H1 (cell line): ENCODE results near the gene CTDNEP1. TPM values are rescaled to one million over a fixed set of nuclear protein-coding genes. Genes with fewer than 3 reads are reported as not detected.

Experiments
- ASH2L ChIP-seq: fragments of 200-600, 300-600 bp; sonication (generic); IDR thresholded peaks from one replicate; pipeline ENCODE4 v1.7.1; 2017; ENCODE audit warnings: low read length
- ATF3 ChIP-seq: IDR thresholded peaks from 2 replicates; pipeline ENCODE4 v1.6.1; 2011; ENCODE audit warnings: low read depth, mild to moderate bottlenecking, low read length; ENCODE audit not compliant: insufficient read depth
- BCL11A ChIP-seq, 2 experiments: IDR thresholded peaks; one replicate each; pipeline ENCODE4 v1.6.1; 2011; ENCODE audit warnings: low read depth in 2 of 2, low read length in 2 of 2, mild to moderate bottlenecking in 2 of 2
- CBX5 ChIP-seq: fragments of 300-800, 300-1000 bp; sonication (generic); IDR thresholded peaks from 2 replicates; pipeline ENCODE4 v1.7.1; 2016; ENCODE audit warnings: antibody characterized with exemption, low read length, low read depth
- GABPA ChIP-seq: IDR thresholded peaks from 2 replicates; pipeline ENCODE4 v1.6.1; 2011; ENCODE audit warnings: mild to moderate bottlenecking, low read length, moderate library complexity, borderline replicate concordance; ENCODE audit not compliant: insufficient read depth
- KDM4A ChIP-seq: IDR thresholded peaks from one replicate; pipeline ENCODE4 v1.7.1; 2012; ENCODE audit warnings: low read depth, mild to moderate bottlenecking, moderate library complexity, low read length, inconsistent platforms; ENCODE audit not compliant: severe bottlenecking
- KDM5A ChIP-seq: fragments of 200-600 bp; IDR thresholded peaks from 2 replicates; pipeline ENCODE4 v1.7.1; 2012; ENCODE audit warnings: mild to moderate bottlenecking, low read length, inconsistent platforms, mixed read lengths
- PHF8 ChIP-seq: fragments of 200-600 bp; sonication (generic); conservative IDR thresholded peaks from 2 replicates; pipeline ENCODE4 v1.7.1; 2012; ENCODE audit warnings: low read depth, mild to moderate bottlenecking, inconsistent platforms, low read length, moderate library complexity
- RNF2 ChIP-seq: fragments of 200-900, 300-1000 bp; sonication (generic); IDR thresholded peaks from 2 replicates; pipeline ENCODE4 v1.7.1; 2016; ENCODE audit warnings: borderline replicate concordance, low read depth, mild to moderate bottlenecking, antibody characterized with exemption, low read length; ENCODE audit not compliant: poor library complexity, severe bottlenecking; ENCODE audit errors: missing control alignments
- SAP30 ChIP-seq: fragments of 300-600 bp; sonication (generic); IDR thresholded peaks from 2 replicates; pipeline ENCODE4 v1.7.1; 2012; ENCODE audit warnings: low read length, moderate library complexity, mild to moderate bottlenecking, inconsistent platforms; ENCODE audit not compliant: insufficient read depth, insufficient replicate concordance
- SIN3A ChIP-seq, 2 experiments: IDR thresholded peaks in 1 of 2; conservative IDR thresholded peaks in 1 of 2; 2 replicates each; pipeline ENCODE4 v1.6.1; 2011 to 2012; ENCODE audit warnings: low read length in 2 of 2, improper control_type of control experiment in 1 of 2, low read depth in 1 of 2, mild to moderate bottlenecking in 1 of 2
- SIRT6 ChIP-seq: IDR thresholded peaks from one replicate; pipeline ENCODE4 v1.7.1; 2012; ENCODE audit warnings: low read length, inconsistent platforms
- SIX5 ChIP-seq: IDR thresholded peaks from 2 replicates; pipeline ENCODE4 v1.6.1; 2011; ENCODE audit warnings: mild to moderate bottlenecking, low read depth, low read length
- SP1 ChIP-seq: IDR thresholded peaks from 2 replicates; pipeline ENCODE4 v1.6.1; 2011; ENCODE audit warnings: low read depth, low read length
- SRF ChIP-seq: IDR thresholded peaks from 2 replicates; pipeline ENCODE4 v1.6.1; 2011; ENCODE audit warnings: mild to moderate bottlenecking, low read depth, low read length, moderate library complexity
- TAF1 ChIP-seq: IDR thresholded peaks from 2 replicates; pipeline ENCODE4 v1.6.1; 2011; ENCODE audit warnings: mild to moderate bottlenecking, low read depth, low read length
- TCF12 ChIP-seq: IDR thresholded peaks from 2 replicates; pipeline ENCODE4 v1.6.1; 2011; ENCODE audit warnings: low read depth, mild to moderate bottlenecking, low read length
- polyA plus RNA-seq, 7 experiments: library from polyadenylated mRNA; depleted of rRNA in 3 of 7; stranded (reverse) in 5 of 7; unstranded in 2 of 7; fragments of >200 nt in 5 of 7; fragments of 200-250 nt in 2 of 7; gene quantifications; 1 replicate in 5 of 7; 2 replicates in 1 of 7; 4 replicates in 1 of 7; pipeline versions ENCODE4 v1.2.1 to v1.2.3, GENCODE V29; 2011 to 2013; ENCODE audit warnings: missing spikeins in 2 of 7, mixed read lengths in 2 of 7
- total RNA-seq: library from RNA; stranded (reverse); fragmentation: NEBNext Ultra II Directional; extraction: Animal tissue kit (Norgen Biotek cat#: 25700); gene quantifications from 2 replicates; pipeline ENCODE4 v1.2.1, GENCODE V29; 2021
- TF ChIP-seq, protein P1 (sequence below): IDR thresholded peaks from 2 replicates; pipeline ENCODE4 v1.6.1; 2012; ENCODE audit warnings: low read length, inconsistent platforms
- TF ChIP-seq, protein P2 (sequence below): IDR thresholded peaks from 2 replicates; pipeline ENCODE4 v1.6.1; 2012; ENCODE audit warnings: inconsistent platforms

The CTDNEP1 gene
- total and polyA plus RNA-seq, 2 of the 8 experiments (the other 6 are each of a cell fraction or from before 2014, with no cell fraction given) = 114 to 123 TPM

DNA sequence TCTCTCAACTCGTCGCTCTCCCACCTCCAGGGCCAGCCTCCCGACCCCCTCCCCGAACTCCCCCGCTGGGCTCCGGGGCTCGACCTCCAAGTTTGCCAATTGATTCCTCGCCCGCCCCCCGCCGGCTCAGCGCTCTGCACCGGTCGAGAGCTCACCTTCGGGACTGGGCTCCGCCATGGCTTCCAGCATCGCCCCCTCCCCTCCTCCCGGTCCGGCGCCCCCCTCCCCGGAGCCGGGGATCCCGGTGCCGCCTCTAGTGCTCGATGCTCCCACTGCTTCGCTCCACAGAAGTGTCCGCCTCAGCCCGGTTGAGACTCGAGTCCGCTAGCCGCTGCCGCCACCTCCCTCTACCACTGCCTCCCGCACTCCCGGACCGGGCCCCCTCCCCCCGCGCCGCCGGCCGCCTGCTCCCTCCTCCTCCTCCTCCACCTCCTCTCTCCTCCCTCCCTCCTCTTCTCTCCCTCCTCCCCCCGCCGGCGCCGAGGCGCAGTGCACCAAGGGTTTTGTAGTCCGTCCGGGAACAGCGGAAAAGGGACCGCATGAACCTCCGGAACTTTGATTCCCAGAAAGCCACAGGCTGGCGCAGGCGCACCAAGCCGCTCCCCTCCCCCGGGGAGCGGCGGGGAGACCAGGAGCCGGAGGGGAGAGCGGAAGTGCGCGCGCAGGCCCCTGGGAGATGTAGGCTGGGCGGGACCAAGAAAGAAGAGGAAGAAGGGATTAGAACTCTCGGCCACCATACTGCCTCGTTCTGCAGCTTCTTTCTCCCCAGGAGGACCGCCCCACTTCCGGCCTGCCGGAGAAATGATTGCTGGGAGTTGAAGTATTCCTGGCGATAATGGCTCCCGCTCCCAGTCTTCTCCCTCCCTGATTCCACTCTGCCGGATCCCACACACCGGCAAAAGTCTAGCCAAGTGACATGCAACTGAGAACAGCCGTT lies 12.2 kb downstream of the CTDNEP1 start, which contains the start of gene PHF23 (continued):
- TF ChIP-seq SAP30 (no peak), KDM5A (no peak), ATF3 (0 out of 2 replicates have a peak, but pooled peaks have one; percentile 24), GABPA (peak; percentile 93), TAF1 (peak; percentile 35; the same call in 1 of the 2 replicates), KDM4A (no peak), PHF8 (0 out of 2 replicates have a peak, but pooled peaks have one; percentile 10), SIRT6 (no peak), RNF2 (no peak), SIX5 (peak; percentile 83), SIN3A (conservative IDR thresholded peaks at IDR 0.05 in 1 of 2, IDR thresholded peaks at IDR 0.05 in 1 of 2; ENCODE audit: low read depth in 1 of 2, low read length in 2 of 2) (peak; percentile 59 to 74; a peak in 2 of 4 replicates), SRF (no peak), CBX5 (no peak), TCF12 (no peak), ASH2L (peak; percentile 83), BCL11A (IDR thresholded peaks at IDR 0.05; ENCODE audit: low read depth in 2 of 2, low read length in 2 of 2) (no peak), SP1 (peak; percentile 70)
- TF ChIP-seq, protein P1, sequence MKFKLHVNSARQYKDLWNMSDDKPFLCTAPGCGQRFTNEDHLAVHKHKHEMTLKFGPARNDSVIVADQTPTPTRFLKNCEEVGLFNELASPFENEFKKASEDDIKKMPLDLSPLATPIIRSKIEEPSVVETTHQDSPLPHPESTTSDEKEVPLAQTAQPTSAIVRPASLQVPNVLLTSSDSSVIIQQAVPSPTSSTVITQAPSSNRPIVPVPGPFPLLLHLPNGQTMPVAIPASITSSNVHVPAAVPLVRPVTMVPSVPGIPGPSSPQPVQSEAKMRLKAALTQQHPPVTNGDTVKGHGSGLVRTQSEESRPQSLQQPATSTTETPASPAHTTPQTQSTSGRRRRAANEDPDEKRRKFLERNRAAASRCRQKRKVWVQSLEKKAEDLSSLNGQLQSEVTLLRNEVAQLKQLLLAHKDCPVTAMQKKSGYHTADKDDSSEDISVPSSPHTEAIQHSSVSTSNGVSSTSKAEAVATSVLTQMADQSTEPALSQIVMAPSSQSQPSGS = no peak
- TF ChIP-seq, protein P2, sequence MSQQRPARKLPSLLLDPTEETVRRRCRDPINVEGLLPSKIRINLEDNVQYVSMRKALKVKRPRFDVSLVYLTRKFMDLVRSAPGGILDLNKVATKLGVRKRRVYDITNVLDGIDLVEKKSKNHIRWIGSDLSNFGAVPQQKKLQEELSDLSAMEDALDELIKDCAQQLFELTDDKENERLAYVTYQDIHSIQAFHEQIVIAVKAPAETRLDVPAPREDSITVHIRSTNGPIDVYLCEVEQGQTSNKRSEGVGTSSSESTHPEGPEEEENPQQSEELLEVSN = no peak
